Osteocyte (in vitro differentiated cells): ENCODE results near the gene TNIP3. TPM values are rescaled to one million over a fixed set of nuclear protein-coding genes. Genes with fewer than 3 reads are reported as not detected.

Experiments
- DNase-seq: peaks from one replicate; pipeline ENCODE4 v3.0.0; 2021; ENCODE audit warnings: mixed read lengths; ENCODE audit not compliant: unreplicated experiment; ENCODE audit errors: extremely low spot score
- H3K27ac Mint-ChIP-seq: one replicate; pipeline ENCODE4 v1.8.0; 2021; ENCODE audit warnings: mild to moderate bottlenecking, mixed read lengths; ENCODE audit not compliant: unreplicated experiment
- H3K27me3 Mint-ChIP-seq: one replicate; pipeline ENCODE4 v1.8.0; 2021; ENCODE audit warnings: mixed read lengths; ENCODE audit not compliant: unreplicated experiment
- H3K36me3 Mint-ChIP-seq: one replicate; pipeline ENCODE4 v1.8.0; 2021; ENCODE audit warnings: mixed read lengths; ENCODE audit not compliant: unreplicated experiment
- H3K4me1 Mint-ChIP-seq: one replicate; pipeline ENCODE4 v1.8.0; 2021; ENCODE audit warnings: mixed read lengths; ENCODE audit not compliant: unreplicated experiment
- H3K4me3 Mint-ChIP-seq: one replicate; pipeline ENCODE4 v1.8.0; 2021; ENCODE audit warnings: mild to moderate bottlenecking, moderate library complexity, mixed read lengths; ENCODE audit not compliant: unreplicated experiment
- H3K9me3 Mint-ChIP-seq: one replicate; pipeline ENCODE4 v1.8.0; 2021; ENCODE audit warnings: mixed read lengths; ENCODE audit not compliant: unreplicated experiment
- total RNA-seq: library from RNA; stranded (reverse); gene quantifications from 2 replicates; pipeline ENCODE4 v1.2.1, GENCODE V29; 2021
- TF ChIP-seq, protein P1 (sequence below): fragments of 200-600 bp; sonication (generic); IDR thresholded peaks from 2 replicates; pipeline ENCODE4 v1.5.0; 2021; ENCODE audit warnings: antibody characterized with exemption, mild to moderate bottlenecking, moderate library complexity

TNIP3 gene
- total RNA-seq, 1 donor from 2014 or later: not detected

DNA sequence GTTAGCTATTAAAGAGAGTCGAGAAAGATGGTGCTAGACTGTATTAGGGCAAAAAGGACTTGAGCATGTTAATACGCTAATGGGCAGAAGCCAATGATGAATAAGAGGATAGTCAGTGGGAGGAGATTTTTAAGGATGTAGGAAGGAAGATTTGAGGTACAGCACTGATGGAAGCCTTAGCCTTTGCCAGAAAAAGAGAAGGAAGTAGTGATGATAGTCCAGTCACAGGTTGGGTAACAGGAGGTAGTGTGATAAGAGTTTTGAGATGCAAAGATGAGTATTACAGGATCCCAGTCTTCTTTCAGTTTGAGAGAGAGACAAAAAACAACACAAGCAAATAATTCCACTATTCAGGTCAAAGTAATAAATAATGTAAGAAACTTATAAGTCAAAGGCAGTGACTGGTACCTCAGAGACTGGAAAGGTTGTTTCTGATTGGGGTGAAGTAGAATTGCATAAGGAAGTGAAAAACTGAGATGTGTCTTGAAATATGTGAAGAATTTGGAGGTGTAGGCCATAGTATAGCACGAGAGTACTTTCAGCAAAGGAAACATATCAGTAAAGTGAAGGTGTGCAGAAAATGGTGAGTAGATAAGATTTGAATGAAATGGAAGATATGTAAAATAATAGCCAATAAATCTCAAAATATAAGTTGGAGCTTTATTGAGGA lies 69.7 kb downstream of the TNIP3 start:
- Mint-ChIP-seq H3K4me1 (no peaks in the 10 kb centered on the region), H3K27me3 (peaks cover 10% of the 10 kb centered on the region), H3K4me3 (no peak overlapping the region), H3K27ac (no peak overlapping the region), H3K36me3 (no peaks in the 10 kb centered on the region), H3K9me3 (no peaks in the 10 kb centered on the region)
- TF ChIP-seq, protein P1, sequence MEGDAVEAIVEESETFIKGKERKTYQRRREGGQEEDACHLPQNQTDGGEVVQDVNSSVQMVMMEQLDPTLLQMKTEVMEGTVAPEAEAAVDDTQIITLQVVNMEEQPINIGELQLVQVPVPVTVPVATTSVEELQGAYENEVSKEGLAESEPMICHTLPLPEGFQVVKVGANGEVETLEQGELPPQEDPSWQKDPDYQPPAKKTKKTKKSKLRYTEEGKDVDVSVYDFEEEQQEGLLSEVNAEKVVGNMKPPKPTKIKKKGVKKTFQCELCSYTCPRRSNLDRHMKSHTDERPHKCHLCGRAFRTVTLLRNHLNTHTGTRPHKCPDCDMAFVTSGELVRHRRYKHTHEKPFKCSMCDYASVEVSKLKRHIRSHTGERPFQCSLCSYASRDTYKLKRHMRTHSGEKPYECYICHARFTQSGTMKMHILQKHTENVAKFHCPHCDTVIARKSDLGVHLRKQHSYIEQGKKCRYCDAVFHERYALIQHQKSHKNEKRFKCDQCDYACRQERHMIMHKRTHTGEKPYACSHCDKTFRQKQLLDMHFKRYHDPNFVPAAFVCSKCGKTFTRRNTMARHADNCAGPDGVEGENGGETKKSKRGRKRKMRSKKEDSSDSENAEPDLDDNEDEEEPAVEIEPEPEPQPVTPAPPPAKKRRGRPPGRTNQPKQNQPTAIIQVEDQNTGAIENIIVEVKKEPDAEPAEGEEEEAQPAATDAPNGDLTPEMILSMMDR: no peak
- no peak for DNase-seq

DNA sequence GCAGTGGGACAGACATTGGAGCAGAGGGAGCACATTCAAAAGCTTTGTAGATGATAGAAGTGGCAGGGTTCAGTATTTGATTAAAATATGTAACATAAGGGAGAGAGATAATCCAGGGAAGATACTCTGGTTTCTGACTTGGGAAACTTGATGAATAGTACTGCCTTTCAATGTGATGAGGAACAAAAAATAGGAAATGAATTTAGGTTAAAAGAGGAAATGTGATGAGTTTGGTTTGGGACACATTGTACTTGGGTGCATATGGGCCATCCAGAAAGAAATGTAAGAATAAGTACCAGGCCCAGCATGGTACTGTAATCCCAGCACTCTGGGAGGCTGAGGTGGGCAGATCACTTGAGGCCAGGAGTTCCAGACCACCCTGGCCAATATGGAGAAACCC lies 70.9 kb downstream of the TNIP3 start:
- no peaks in the 10 kb centered on the region for H3K4me1 Mint-ChIP-seq
- no peak overlapping the region for H3K27ac Mint-ChIP-seq
- DNase-seq: no peak
- H3K4me3 Mint-ChIP-seq: no peak overlapping the region
- peaks cover 7% of the 10 kb centered on the region for H3K27me3 Mint-ChIP-seq
- TF ChIP-seq, protein P1: no peak
- H3K36me3 Mint-ChIP-seq: no peaks in the 10 kb centered on the region
- H3K9me3 Mint-ChIP-seq: no peaks in the 10 kb centered on the region

DNA sequence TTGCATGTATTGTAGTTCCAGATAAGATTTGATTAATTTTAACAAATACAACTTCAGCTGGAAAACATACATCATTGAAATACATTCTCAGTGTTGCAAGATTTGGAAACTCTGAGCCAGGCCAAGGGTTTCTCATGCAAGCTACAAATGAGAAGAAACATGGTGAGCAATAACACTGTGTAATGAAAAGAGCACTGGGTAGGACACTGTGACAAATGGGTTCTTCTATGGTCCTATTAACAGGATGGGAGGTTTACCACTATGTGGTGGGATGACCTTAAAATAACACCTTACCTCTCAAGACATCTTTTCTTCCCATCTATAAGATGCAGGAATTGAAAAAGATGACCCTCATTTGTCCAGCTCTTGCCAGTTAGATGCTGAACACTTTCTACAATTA lies 72.2 kb downstream of the TNIP3 start:
- DNase-seq: no peak
- H3K4me1 Mint-ChIP-seq: no peaks in the 10 kb centered on the region
- H3K4me3 Mint-ChIP-seq: no peak overlapping the region
- H3K36me3 Mint-ChIP-seq: no peaks in the 10 kb centered on the region
- H3K27me3 Mint-ChIP-seq: peaks cover 3% of the 10 kb centered on the region
- TF ChIP-seq, protein P1: no peak
- no peak overlapping the region for H3K27ac Mint-ChIP-seq
- H3K9me3 Mint-ChIP-seq: no peaks in the 10 kb centered on the region

DNA sequence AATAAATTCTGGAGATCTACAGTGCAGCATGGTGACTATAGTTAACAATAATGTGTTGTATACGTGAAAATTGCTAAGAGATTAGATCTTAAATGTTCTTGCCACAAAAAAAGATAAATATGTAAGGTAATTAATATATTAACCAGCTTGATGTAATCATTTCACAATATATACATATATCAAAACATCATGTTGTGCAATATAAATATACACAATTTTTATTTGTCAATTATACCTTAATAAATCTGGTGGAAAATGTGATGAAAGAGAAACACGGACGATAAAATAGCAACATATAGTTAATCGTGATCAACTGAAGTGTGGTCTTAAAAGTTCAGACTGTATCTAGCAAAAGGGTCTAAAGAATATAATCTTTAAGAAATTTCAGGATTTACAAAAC lies 75.3 kb downstream of the TNIP3 start:
- Mint-ChIP-seq H3K27ac (no peak overlapping the region), H3K9me3 (peaks cover 7% of the 10 kb centered on the region), H3K4me1 (no peaks in the 10 kb centered on the region), H3K36me3 (no peaks in the 10 kb centered on the region), H3K27me3 (peaks cover 12% of the 10 kb centered on the region), H3K4me3 (no peak overlapping the region)
- DNase-seq: no peak
- TF ChIP-seq, protein P1: no peak

Other genes with a start within 250 kb of the TNIP3 start
- 9.4 and 10.2 TPM in 2 replicates for gene PRDM5, start 241.6 kb downstream of the TNIP3 start, total RNA-seq
- 0.24 TPM in 1 of 2 replicates, not detected in the other for gene NDNF, start 91.8 kb downstream of the TNIP3 start, total RNA-seq
- not detected in 2 replicates for gene QRFPR, start 216.7 kb upstream of the TNIP3 start, total RNA-seq